GM21717 (cell line): ENCODE measurements around the gene VIT.

Experiments used
- ATAC-seq: cut with Tn5 transposase; IDR thresholded peaks from one replicate; pipeline ENCODE4 v1.9.1; 2021; ENCODE audit warnings: mild to moderate bottlenecking, moderate library complexity; ENCODE audit not compliant: unreplicated experiment

Gene VIT

GRCh38 chr2:36708041-36708741, 11.7 kb downstream of the VIT start:
- ATAC-seq: no peak

- ATAC-seq: no peak
Measured at GRCh38 chr2:36710858-36711515, 14.5 kb downstream of the VIT start.

GRCh38 chr2:36711741-36712314, 15.3 kb downstream of the VIT start:
- ATAC-seq: no peak

- ATAC-seq: no peak
Measured at GRCh38 chr2:36713310-36713709, 16.8 kb downstream of the VIT start.

- ATAC-seq: no peak
Measured at GRCh38 chr2:36716111-36716510, 19.6 kb downstream of the VIT start.

- ATAC-seq: no peak
Measured at GRCh38 chr2:36717603-36718266, 21.2 kb downstream of the VIT start.

- no peak for ATAC-seq
Measured at GRCh38 chr2:36727550-36727949, 31.0 kb downstream of the VIT start.

- no peak for ATAC-seq
Measured at GRCh38 chr2:36729067-36729466, 32.6 kb downstream of the VIT start.

- ATAC-seq: no peak
Measured at GRCh38 chr2:36731941-36732672, 35.6 kb downstream of the VIT start.

GRCh38 chr2:36732673-36733036, 36.1 kb downstream of the VIT start:
- ATAC-seq: no peak

GRCh38 chr2:36733215-36733614, 36.7 kb downstream of the VIT start:
- ATAC-seq: no peak

- ATAC-seq: no peak
Measured at GRCh38 chr2:36734304-36734703, 37.8 kb downstream of the VIT start.

- ATAC-seq: no peak
Measured at GRCh38 chr2:36737131-36737750, 40.7 kb downstream of the VIT start.

GRCh38 chr2:36740061-36740460, 43.6 kb downstream of the VIT start:
- ATAC-seq: no peak

- ATAC-seq: no peak
Measured at GRCh38 chr2:36741188-36741837, 44.8 kb downstream of the VIT start.

- no peak for ATAC-seq
Measured at GRCh38 chr2:36743954-36744353, 47.4 kb downstream of the VIT start.

GRCh38 chr2:36748166-36748565, 51.7 kb downstream of the VIT start:
- ATAC-seq: no peak

- ATAC-seq: no peak
Measured at GRCh38 chr2:36750101-36750500, 53.6 kb downstream of the VIT start.

GRCh38 chr2:36753706-36754221, 57.3 kb downstream of the VIT start:
- ATAC-seq: no peak

- no peak for ATAC-seq
Measured at GRCh38 chr2:36754578-36754977, 58.1 kb downstream of the VIT start.
